GM12864 (cell line): Measurements from ENCODE around the gene KANSL1L.

Experiments
- DNase-seq: peaks from one replicate; pipeline ENCODE4 v3.0.0-alpha.2; 2011; ENCODE audit warnings: low read depth
- H3K4me3 ChIP-seq: 2 replicates; pipeline ENCODE4 v1.5.1; 2011; ENCODE audit warnings: mild to moderate bottlenecking, low read depth, low read length, control low read depth
- CTCF ChIP-seq: IDR thresholded peaks from 2 replicates; pipeline ENCODE4 v1.5.1; 2011; ENCODE audit warnings: low read depth, mild to moderate bottlenecking, moderate library complexity, low read length, control low read depth, inconsistent platforms; ENCODE audit errors: missing control alignments

KANSL1L gene

GRCh38 chr2:209973328-209973727, 197.9 kb downstream of the KANSL1L start:
- TF ChIP-seq CTCF = no peak
- no peak for DNase-seq

More at GRCh38 chr2:209973328-209973727, 197.9 kb downstream of the KANSL1L start:
- no peak overlapping the region for H3K4me3 ChIP-seq
